IPS DF 4.7 (cell line): ENCODE results near the gene REV3L.
"Not testable (repeated sequence)": the region's sequence is repeated elsewhere in the genome, so short reads cannot be mapped to it uniquely, and the experiment has no call there.

Experiments used
- DNase-seq: peaks from one replicate; pipeline ENCODE4 v3.0.0-alpha.2; 2013; ENCODE audit warnings: low spot score; ENCODE audit errors: extremely low read depth

REV3L gene

GRCh38 chr6:111377558-111378120 lies 105.4 kb downstream of the REV3L start:
- no peak for DNase-seq

GRCh38 chr6:111367393-111368088 lies 115.5 kb downstream of the REV3L start:
- DNase-seq = no peak

GRCh38 chr6:111361648-111362047 lies 121.4 kb downstream of the REV3L start:
- DNase-seq = peak; percentile 11

GRCh38 chr6:111358454-111358853 lies 124.6 kb downstream of the REV3L start:
- no peak for DNase-seq

GRCh38 chr6:111357705-111358104 lies 125.3 kb downstream of the REV3L start:
- DNase-seq = no peak

GRCh38 chr6:111356551-111356950 lies 126.5 kb downstream of the REV3L start:
- no peak for DNase-seq

- DNase-seq = no peak
Observed at GRCh38 chr6:111354758-111355555, 128.1 kb downstream of the REV3L start.

- no peak for DNase-seq
Observed at GRCh38 chr6:111353912-111354462, 129.0 kb downstream of the REV3L start.

GRCh38 chr6:111347589-111347988 lies 135.4 kb downstream of the REV3L start:
- DNase-seq = no peak

- no peak for DNase-seq
Observed at GRCh38 chr6:111342913-111343312, 140.1 kb downstream of the REV3L start.

- DNase-seq = no peak
Observed at GRCh38 chr6:111339294-111339693, 143.7 kb downstream of the REV3L start.

GRCh38 chr6:111338843-111339242 lies 144.2 kb downstream of the REV3L start:
- DNase-seq = no peak

GRCh38 chr6:111337829-111338236 lies 145.2 kb downstream of the REV3L start:
- DNase-seq = no peak

GRCh38 chr6:111329882-111330633 lies 153.0 kb downstream of the REV3L start:
- DNase-seq = no peak

- no peak for DNase-seq
Observed at GRCh38 chr6:111326563-111326962, 156.5 kb downstream of the REV3L start.

- no peak for DNase-seq
Observed at GRCh38 chr6:111322145-111322544, 160.9 kb downstream of the REV3L start.

- DNase-seq = not testable (repeated sequence)
Observed at GRCh38 chr6:111307950-111308349, 175.1 kb downstream of the REV3L start.

- no peak for DNase-seq
Observed at GRCh38 chr6:111307275-111307858, 175.7 kb downstream of the REV3L start.

- no peak for DNase-seq
Observed at GRCh38 chr6:111306104-111306888, 176.7 kb downstream of the REV3L start.

- no peak for DNase-seq
Observed at GRCh38 chr6:111301946-111302345, 181.1 kb downstream of the REV3L start.
